ENCODE results near the gene MATK. TPM values are rescaled to one million over a fixed set of nuclear protein-coding genes. Genes with fewer than 3 reads are reported as not detected.

Gene MATK
- total RNA-seq, 4 donors from 2014 or later: 1.7 TPM; not detected in 3

DNA sequence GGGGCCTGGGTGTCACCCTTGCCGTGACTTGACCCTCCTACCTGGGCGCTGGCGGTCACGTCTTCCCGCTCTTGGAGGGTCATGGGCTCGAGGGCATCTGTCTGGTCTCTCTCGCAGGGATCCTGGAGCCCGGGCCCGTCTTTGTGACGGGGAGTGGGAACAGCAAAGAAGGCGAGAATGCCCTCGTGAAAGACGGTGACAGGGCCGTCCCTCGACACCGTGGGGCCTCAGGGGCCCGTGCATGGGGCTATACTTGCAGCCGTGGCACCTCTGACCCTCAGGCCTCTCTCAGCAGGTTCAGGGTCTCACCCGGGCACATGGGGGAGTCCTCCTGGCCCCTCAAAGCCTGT is 20.9 kb upstream of the MATK start:
- ATAC-seq (no peak), DNase-seq (no peak)
- Histone ChIP-seq H3K4me3 (no peak overlapping the region), H3K27me3 (peaks cover 21 to 41% (median 39%) of the 10 kb centered on the region in 3 donors), H3K27ac (no peak overlapping the region), H3K36me3 (no peaks in the 10 kb centered on the region), H3K9me3 (no peaks in the 10 kb centered on the region), H3K4me1 (no peaks in the 10 kb centered on the region)
- no peak for TF ChIP-seq POLR2A (IDR thresholded peaks at IDR 0.05)
- TF ChIP-seq, protein P1, sequence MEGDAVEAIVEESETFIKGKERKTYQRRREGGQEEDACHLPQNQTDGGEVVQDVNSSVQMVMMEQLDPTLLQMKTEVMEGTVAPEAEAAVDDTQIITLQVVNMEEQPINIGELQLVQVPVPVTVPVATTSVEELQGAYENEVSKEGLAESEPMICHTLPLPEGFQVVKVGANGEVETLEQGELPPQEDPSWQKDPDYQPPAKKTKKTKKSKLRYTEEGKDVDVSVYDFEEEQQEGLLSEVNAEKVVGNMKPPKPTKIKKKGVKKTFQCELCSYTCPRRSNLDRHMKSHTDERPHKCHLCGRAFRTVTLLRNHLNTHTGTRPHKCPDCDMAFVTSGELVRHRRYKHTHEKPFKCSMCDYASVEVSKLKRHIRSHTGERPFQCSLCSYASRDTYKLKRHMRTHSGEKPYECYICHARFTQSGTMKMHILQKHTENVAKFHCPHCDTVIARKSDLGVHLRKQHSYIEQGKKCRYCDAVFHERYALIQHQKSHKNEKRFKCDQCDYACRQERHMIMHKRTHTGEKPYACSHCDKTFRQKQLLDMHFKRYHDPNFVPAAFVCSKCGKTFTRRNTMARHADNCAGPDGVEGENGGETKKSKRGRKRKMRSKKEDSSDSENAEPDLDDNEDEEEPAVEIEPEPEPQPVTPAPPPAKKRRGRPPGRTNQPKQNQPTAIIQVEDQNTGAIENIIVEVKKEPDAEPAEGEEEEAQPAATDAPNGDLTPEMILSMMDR (IDR thresholded peaks at IDR 0.05 in 4 of 5, conservative IDR thresholded peaks at IDR 0.05 in 1 of 5): no peak
- intact Hi-C loops (cut with DNase I; ENCODE audit: low total_unique reads): no loop called here
- in situ Hi-C loops (cut with MboI; ENCODE audit: low sequenced_read_pairs in 4 of 4): no loop called here

DNA sequence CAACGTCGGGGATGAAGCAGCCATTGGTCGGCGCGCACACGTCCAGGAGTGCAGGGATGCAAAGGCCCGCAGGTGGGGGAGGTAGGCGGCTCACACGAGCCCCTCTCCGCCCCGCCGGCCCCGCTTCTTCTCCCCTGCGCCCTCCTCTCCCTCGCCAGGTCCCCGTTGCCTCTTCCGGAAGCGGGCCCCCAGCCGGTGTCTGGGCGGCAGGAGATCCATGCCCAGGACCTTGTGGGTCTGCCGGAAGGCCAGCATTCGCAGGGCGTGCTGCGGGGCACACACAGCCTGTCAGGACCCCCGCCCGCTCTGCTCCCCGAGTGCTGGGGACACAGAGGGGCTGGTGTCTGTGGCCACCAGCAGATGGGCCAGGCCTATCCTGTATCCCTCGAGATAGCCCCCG is 19.7 kb upstream of the MATK start:
- H3K27me3 ChIP-seq: peaks cover 28 to 45% (median 44%) of the 10 kb centered on the region in 3 donors
- no peak for DNase-seq
- ATAC-seq: no peak
- H3K36me3 ChIP-seq: no peaks in the 10 kb centered on the region
- H3K9me3 ChIP-seq: no peaks in the 10 kb centered on the region
- no peak for TF ChIP-seq POLR2A (IDR thresholded peaks at IDR 0.05)
- TF ChIP-seq, protein P1 (IDR thresholded peaks at IDR 0.05 in 4 of 5, conservative IDR thresholded peaks at IDR 0.05 in 1 of 5): no peak
- peaks cover 0 to 3% of the 10 kb centered on the region in 2 donors for H3K4me1 ChIP-seq
- H3K27ac ChIP-seq: no peak overlapping the region
- H3K4me3 ChIP-seq: no peak overlapping the region
- in situ Hi-C loops (cut with MboI; ENCODE audit: low sequenced_read_pairs in 4 of 4) (no loop called here), intact Hi-C loops (cut with DNase I; ENCODE audit: low total_unique reads) (no loop called here)

DNA sequence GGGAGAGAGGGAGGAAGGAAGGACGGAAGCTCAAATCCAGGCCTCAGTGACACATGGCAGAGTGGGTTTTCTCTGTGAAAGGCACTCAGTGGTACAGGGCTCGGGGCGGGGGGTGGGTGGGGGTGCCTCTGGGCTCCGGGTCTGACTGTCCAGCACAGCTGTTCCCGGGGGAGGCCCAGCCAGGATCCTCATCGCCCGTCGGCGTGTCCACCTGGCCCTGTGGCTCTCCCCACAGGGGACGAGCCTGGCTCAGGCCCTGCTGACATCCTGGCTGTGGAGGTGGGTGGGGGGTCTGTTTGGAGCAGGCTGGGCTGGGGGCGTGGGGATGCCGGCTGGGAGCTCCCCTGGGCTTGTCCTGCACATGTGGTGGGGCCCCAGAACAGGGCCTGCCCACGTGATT is 18.2 kb upstream of the MATK start:
- Histone ChIP-seq H3K27me3 (peaks cover 39 to 55% (median 52%) of the 10 kb centered on the region in 3 donors), H3K4me1 (peaks cover 0 to 3% of the 10 kb centered on the region in 2 donors), H3K36me3 (no peaks in the 10 kb centered on the region), H3K27ac (no peak overlapping the region), H3K4me3 (no peak overlapping the region), H3K9me3 (no peaks in the 10 kb centered on the region)
- intact Hi-C loops (cut with DNase I; ENCODE audit: low total_unique reads) (no loop called here), in situ Hi-C loops (cut with MboI; ENCODE audit: low sequenced_read_pairs in 4 of 4) (no loop called here)
- ATAC-seq (no peak), DNase-seq (no peak)
- TF ChIP-seq, protein P1 (IDR thresholded peaks at IDR 0.05 in 4 of 5, conservative IDR thresholded peaks at IDR 0.05 in 1 of 5): no peak
- no peak for TF ChIP-seq POLR2A (IDR thresholded peaks at IDR 0.05)

DNA sequence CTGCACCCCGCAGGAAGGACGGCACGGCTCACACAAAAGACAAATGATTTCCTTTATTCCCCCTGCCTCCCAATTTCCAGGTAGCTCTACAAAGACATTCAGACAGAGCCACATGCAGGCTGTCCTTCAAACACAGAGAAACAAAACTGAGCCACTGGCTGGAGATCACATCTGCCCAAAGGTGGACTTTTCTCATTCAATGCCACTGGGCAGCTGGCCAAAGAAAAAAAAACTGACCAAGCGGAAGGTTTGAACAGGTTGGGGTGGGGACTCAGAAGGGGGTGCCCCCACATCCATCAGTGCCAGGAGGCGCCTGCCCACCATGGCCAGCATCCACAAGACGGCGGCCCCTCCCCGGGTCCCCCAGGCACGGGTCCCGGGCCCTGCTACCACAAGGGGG is 17.8 kb upstream of the MATK start:
- Histone ChIP-seq H3K9me3 (no peaks in the 10 kb centered on the region), H3K4me1 (peaks cover 0 to 3% of the 10 kb centered on the region in 2 donors), H3K4me3 (no peak overlapping the region), H3K27me3 (peaks cover 44 to 59% (median 57%) of the 10 kb centered on the region in 3 donors), H3K36me3 (no peaks in the 10 kb centered on the region), H3K27ac (no peak overlapping the region)
- in situ Hi-C loops (cut with MboI; ENCODE audit: low sequenced_read_pairs in 4 of 4): no loop called here
- DNase-seq (no peak), ATAC-seq (no peak)
- intact Hi-C loops (cut with DNase I; ENCODE audit: low total_unique reads): no loop called here
- no peak for TF ChIP-seq POLR2A (IDR thresholded peaks at IDR 0.05)
- TF ChIP-seq, protein P1 (IDR thresholded peaks at IDR 0.05 in 4 of 5, conservative IDR thresholded peaks at IDR 0.05 in 1 of 5): no peak
